ENCODE results near the gene CYGB. TPM values are rescaled to one million over a fixed set of nuclear protein-coding genes. Genes with fewer than 3 reads are reported as not detected.

Gene CYGB
- total RNA-seq, 6 experiments from 2014 or later = 0.26 to 0.66 (median 0.33) TPM

- peak; percentile 94 for DNase-seq
- peak overlapping the region; percentile 85 for H3K4me3 Mint-ChIP-seq
- H3K27ac Mint-ChIP-seq = peak overlapping the region; percentile 67
Measured at GRCh38 chr17:76540381-76541300, 3.1 kb upstream of the CYGB start.

GRCh38 chr17:76539631-76540271 lies 2.2 kb upstream of the CYGB start, which contains the start of gene PRCD:
Gene PRCD (plus strand): TSS chr17:76540044. CDS start chr17:76540142, 98 bp downstream.
- Mint-ChIP-seq H3K9me3 (no peaks in the 10 kb centered on the region), H3K4me1 (ENCODE audit: low read depth) (peaks cover 17% of the 10 kb centered on the region), H3K27me3 (ENCODE audit: insufficient read depth) (peaks cover 28% of the 10 kb centered on the region), H3K36me3 (ENCODE audit: low read depth) (no peaks in the 10 kb centered on the region), H3K27ac (peak within 1 kb of the TSS; percentile 67), H3K4me3 (peak within 1 kb of the TSS; percentile 85)
- TF ChIP-seq CTCF (IDR thresholded peaks at IDR 0.05) = peak; percentile 40; the same call in 1 of the 2 replicates
- DNase-seq = no peak

More at GRCh38 chr17:76540381-76541300, 3.1 kb upstream of the CYGB start:
- no peaks in the 10 kb centered on the region for H3K36me3 Mint-ChIP-seq (ENCODE audit: low read depth)
- TF ChIP-seq CTCF (IDR thresholded peaks at IDR 0.05) = peak; percentile 53
- peaks cover 18% of the 10 kb centered on the region for H3K4me1 Mint-ChIP-seq (ENCODE audit: low read depth)
- H3K27me3 Mint-ChIP-seq (ENCODE audit: insufficient read depth) = peaks cover 28% of the 10 kb centered on the region
- H3K9me3 Mint-ChIP-seq = no peaks in the 10 kb centered on the region

GRCh38 chr17:76538941-76539570 lies 1.5 kb upstream of the CYGB start:
- peaks cover 13% of the 10 kb centered on the region for H3K4me1 Mint-ChIP-seq (ENCODE audit: low read depth)
- TF ChIP-seq CTCF (IDR thresholded peaks at IDR 0.05) = no peak
- no peaks in the 10 kb centered on the region for H3K9me3 Mint-ChIP-seq
- no peak for DNase-seq
- no peak overlapping the region for H3K4me3 Mint-ChIP-seq
- peaks cover 29% of the 10 kb centered on the region for H3K27me3 Mint-ChIP-seq (ENCODE audit: insufficient read depth)
- H3K36me3 Mint-ChIP-seq (ENCODE audit: low read depth) = no peaks in the 10 kb centered on the region
- no peak overlapping the region for H3K27ac Mint-ChIP-seq

GRCh38 chr17:76538281-76538931 lies 897 bp upstream of the CYGB start:
- Mint-ChIP-seq H3K36me3 (ENCODE audit: low read depth) (no peaks in the 10 kb centered on the region), H3K4me3 (no peak overlapping the region), H3K4me1 (ENCODE audit: low read depth) (peaks cover 13% of the 10 kb centered on the region), H3K27ac (no peak overlapping the region), H3K9me3 (no peaks in the 10 kb centered on the region), H3K27me3 (ENCODE audit: insufficient read depth) (peaks cover 24% of the 10 kb centered on the region)
- DNase-seq = no peak
- TF ChIP-seq CTCF (IDR thresholded peaks at IDR 0.05) = no peak

GRCh38 chr17:76537288-76537577 lies 276 bp downstream of the CYGB start:
- Mint-ChIP-seq H3K4me1 (ENCODE audit: low read depth) (peaks cover 14% of the 10 kb centered on the region), H3K27ac (no peak overlapping the region), H3K9me3 (no peaks in the 10 kb centered on the region), H3K36me3 (ENCODE audit: low read depth) (no peaks in the 10 kb centered on the region), H3K27me3 (ENCODE audit: insufficient read depth) (peaks cover 24% of the 10 kb centered on the region), H3K4me3 (no peak overlapping the region)
- no peak for DNase-seq
- TF ChIP-seq CTCF (IDR thresholded peaks at IDR 0.05) = no peak

All from HFFc6 (cell line).